Ovary (tissue), 3 donors: Measurements from ENCODE around the gene VCL.

ENCODE experiments used
- CTCF ChIP-seq, 3 donors: fragments of 450-650 bp in 2 of 3; fragments of 200-600 bp in 1 of 3; IDR thresholded peaks; one replicate each; pipeline versions ENCODE4 v1.5.1 to v1.8.0; 2016 to 2022; ENCODE audit warnings: antibody characterized with exemption in 3 of 3, mild to moderate bottlenecking in 1 of 3
- EP300 ChIP-seq: sonication (generic); formaldehyde crosslinking; IDR thresholded peaks from one replicate; pipeline ENCODE4 v1.6.1; 2017; ENCODE audit warnings: antibody characterized with exemption
- POLR2A ChIP-seq: fragments of 450-650 bp; IDR thresholded peaks from one replicate; pipeline ENCODE4 v1.6.1; 2017; ENCODE audit warnings: antibody characterized with exemption, mild to moderate bottlenecking, moderate library complexity
- donor health status: DM: no; HTN: no; CAD: no.

GRCh38 chr10:74113546-74113945 lies 115.6 kb downstream of the VCL start:
- TF ChIP-seq CTCF (IDR thresholded peaks at IDR 0.05) (no peak), POLR2A (no peak), EP300 (no peak)
